ENCODE results near the gene CIROP.

CIROP gene

GRCh38 chr14:23131482-23131881 lies 26.7 kb upstream of the CIROP start:
- DNase-seq (ENCODE audit: low read depth): no peak

- no peak for DNase-seq (ENCODE audit: low read depth)
These were observed 26.1 kb upstream of the CIROP start for GRCh38 chr14:23130871-23131270.

- no peak for DNase-seq (ENCODE audit: low read depth)
These were observed 25.0 kb upstream of the CIROP start for GRCh38 chr14:23129759-23130316.

GRCh38 chr14:23128969-23129758 lies 24.4 kb upstream of the CIROP start:
- DNase-seq (ENCODE audit: low read depth): no peak

GRCh38 chr14:23127861-23128260 lies 23.1 kb upstream of the CIROP start:
- no peak for DNase-seq (ENCODE audit: low read depth)

GRCh38 chr14:23126548-23127278 lies 21.9 kb upstream of the CIROP start:
- DNase-seq (ENCODE audit: low read depth): no peak

- DNase-seq (ENCODE audit: low read depth): no peak
These were observed 21.2 kb upstream of the CIROP start for GRCh38 chr14:23125933-23126524.

GRCh38 chr14:23125011-23125410 lies 20.2 kb upstream of the CIROP start:
- no peak for DNase-seq (ENCODE audit: low read depth)

- no peak for DNase-seq (ENCODE audit: low read depth)
These were observed 19.7 kb upstream of the CIROP start for GRCh38 chr14:23124337-23124954.

GRCh38 chr14:23123419-23123818 lies 18.6 kb upstream of the CIROP start:
- DNase-seq (ENCODE audit: low read depth): no peak

GRCh38 chr14:23122086-23122485 lies 17.3 kb upstream of the CIROP start:
- DNase-seq (ENCODE audit: low read depth): no peak

- no peak for DNase-seq (ENCODE audit: low read depth)
These were observed 16.6 kb upstream of the CIROP start for GRCh38 chr14:23121361-23121771.

GRCh38 chr14:23120541-23121251 lies 15.9 kb upstream of the CIROP start:
- DNase-seq (ENCODE audit: low read depth): peak; percentile 60

GRCh38 chr14:23119363-23120327 lies 14.9 kb upstream of the CIROP start:
- DNase-seq (ENCODE audit: low read depth): peak; percentile 29

GRCh38 chr14:23118506-23119362 lies 13.9 kb upstream of the CIROP start, which contains the start of gene CEBPE:
TSS of gene CEBPE (minus strand) at chr14:23119255. CDS start at chr14:23119091, 164 bp downstream.
- no peak for DNase-seq (ENCODE audit: low read depth)

GRCh38 chr14:23117371-23118020 lies 12.7 kb upstream of the CIROP start:
- no peak for DNase-seq (ENCODE audit: low read depth)

GRCh38 chr14:23115918-23116317 lies 11.1 kb upstream of the CIROP start:
- no peak for DNase-seq (ENCODE audit: low read depth)

- no peak for DNase-seq (ENCODE audit: low read depth)
These were observed 10.4 kb upstream of the CIROP start for GRCh38 chr14:23115039-23115731.

All from T-helper 22 cell (primary cell).